CD4-positive, CD25-positive, alpha-beta regulatory T cell (primary cell): Measurements from ENCODE around the gene TKT. TPM values are rescaled to one million over a fixed set of nuclear protein-coding genes. Genes with fewer than 3 reads are reported as not detected.
A peak's percentile ranks its signal among the peaks of the same experiment; 100 is the strongest.

ENCODE experiments used
- ATAC-seq, 2 donors: fragments of 150-1000 bp; cut with Tn5 transposase; one replicate each; pipeline ENCODE4 v1.10.0; 2021; ENCODE audit warnings: low read depth in 2 of 2, moderate number of reproducible peaks in 2 of 2, moderate library complexity in 1 of 2
- DNase-seq, 3 donors: peaks; one replicate each; pipeline versions ENCODE4 v3.0.0 to v3.0.0-alpha.2; 2012 to 2022; ENCODE audit warnings: mixed read lengths in 1 of 3
- H3K27ac ChIP-seq: one replicate; pipeline ENCODE4 v1.7.0; 2013; ENCODE audit warnings: mild to moderate bottlenecking, low read length; ENCODE audit not compliant: insufficient read depth, poor library complexity, severe bottlenecking
- H3K27me3 ChIP-seq: one replicate; pipeline ENCODE4 v1.7.0; 2013; ENCODE audit warnings: low read length; ENCODE audit not compliant: control insufficient read depth, insufficient read depth
- H3K36me3 ChIP-seq: one replicate; pipeline ENCODE4 v1.7.0; 2013; ENCODE audit warnings: mild to moderate bottlenecking, low read length, moderate library complexity; ENCODE audit not compliant: control insufficient read depth, insufficient read depth
- H3K4me1 ChIP-seq: 2 replicates; pipeline ENCODE4 v1.7.0; 2013; ENCODE audit warnings: mild to moderate bottlenecking, low read length; ENCODE audit not compliant: insufficient read depth, control insufficient read depth, poor library complexity, severe bottlenecking
- H3K4me3 ChIP-seq: one replicate; pipeline ENCODE4 v1.7.0; 2013; ENCODE audit warnings: low read depth, mild to moderate bottlenecking, low read length, moderate library complexity
- H3K9me3 ChIP-seq, 2 experiments: 1 replicate in 1 of 2; 2 replicates in 1 of 2; pipeline ENCODE4 v1.7.0; 2013; ENCODE audit warnings: low read length in 2 of 2, mild to moderate bottlenecking in 1 of 2, moderate library complexity in 1 of 2; ENCODE audit not compliant: control insufficient read depth in 2 of 2
- H3K27ac Mint-ChIP-seq, 3 donors: one replicate each; pipeline ENCODE4 v1.8.0; 2020 to 2022; ENCODE audit warnings: mild to moderate bottlenecking in 3 of 3, mixed read lengths in 3 of 3, moderate library complexity in 2 of 3
- H3K27me3 Mint-ChIP-seq: one replicate; pipeline ENCODE4 v1.8.0; 2022; ENCODE audit warnings: mild to moderate bottlenecking, mixed read lengths
- H3K36me3 Mint-ChIP-seq: one replicate; pipeline ENCODE4 v1.8.0; 2020; ENCODE audit warnings: mixed read lengths
- H3K4me1 Mint-ChIP-seq, 4 donors: one replicate each; pipeline ENCODE4 v1.8.0; 2020 to 2022; ENCODE audit warnings: mixed read lengths in 4 of 4, mild to moderate bottlenecking in 1 of 4
- H3K4me3 Mint-ChIP-seq, 4 donors: one replicate each; pipeline ENCODE4 v1.8.0; 2020 to 2022; ENCODE audit warnings: mild to moderate bottlenecking in 4 of 4, mixed read lengths in 4 of 4, moderate library complexity in 3 of 4
- H3K9me3 Mint-ChIP-seq, 7 donors: one replicate each; pipeline ENCODE4 v1.8.0; 2020 to 2022; ENCODE audit warnings: mixed read lengths in 7 of 7, mild to moderate bottlenecking in 3 of 7, moderate library complexity in 2 of 7
- polyA plus RNA-seq, 4 donors: library from polyadenylated mRNA; unstranded; fragments of 300-500 nt; fragmentation: Illumina TruSeq; gene quantifications; one replicate each; pipeline ENCODE4 v1.2.3, GENCODE V29; 2021
- total RNA-seq: library from RNA; stranded (reverse); gene quantifications from one replicate; pipeline ENCODE4 v1.2.3, GENCODE V29; 2022

The TKT gene
- total and polyA plus RNA-seq, 5 donors from 2014 or later, result 59.0 to 95.6 (median 73.0) TPM

GRCh38 chr3:53192608-53193007 is 63.2 kb downstream of the TKT start:
- peaks cover 35% of the 10 kb centered on the region for H3K36me3 ChIP-seq
- no peak overlapping the region for H3K27ac Mint-ChIP-seq
- H3K4me1 ChIP-seq, result peaks cover 5% of the 10 kb centered on the region
- no peaks in the 10 kb centered on the region for H3K9me3 ChIP-seq
- no peak overlapping the region for H3K4me3 Mint-ChIP-seq
- H3K9me3 Mint-ChIP-seq, result no peaks in the 10 kb centered on the region
- no peak overlapping the region for H3K27ac ChIP-seq
- H3K27me3 Mint-ChIP-seq, result no peaks in the 10 kb centered on the region
- H3K27me3 ChIP-seq, result no peaks in the 10 kb centered on the region
- peaks cover 0 to 13% (median 2%) of the 10 kb centered on the region in 4 donors for H3K4me1 Mint-ChIP-seq
- DNase-seq (no peak), ATAC-seq (no peak)
- H3K4me3 ChIP-seq, result no peak overlapping the region
- peaks cover 24% of the 10 kb centered on the region for H3K36me3 Mint-ChIP-seq

- peak overlapping the region in 1 of 3 donors; percentile 31 for H3K27ac Mint-ChIP-seq
- H3K4me3 ChIP-seq, result no peak overlapping the region
- H3K36me3 ChIP-seq, result peaks cover 40% of the 10 kb centered on the region
- H3K27ac ChIP-seq, result no peak overlapping the region
- DNase-seq, result no peak
- peaks cover 27% of the 10 kb centered on the region for H3K36me3 Mint-ChIP-seq
- H3K4me3 Mint-ChIP-seq, result no peak overlapping the region
- H3K9me3 Mint-ChIP-seq, result no peaks in the 10 kb centered on the region
- peaks cover 5% of the 10 kb centered on the region for H3K4me1 ChIP-seq
- peaks cover 0 to 11% (median 2%) of the 10 kb centered on the region in 4 donors for H3K4me1 Mint-ChIP-seq
- no peaks in the 10 kb centered on the region for H3K27me3 Mint-ChIP-seq
- H3K27me3 ChIP-seq, result no peaks in the 10 kb centered on the region
- no peak for ATAC-seq
- no peaks in the 10 kb centered on the region for H3K9me3 ChIP-seq
These were observed 63.9 kb downstream of the TKT start for GRCh38 chr3:53191836-53192480.

- Mint-ChIP-seq H3K27me3 (no peaks in the 10 kb centered on the region), H3K4me3 (no peak overlapping the region), H3K4me1 (peaks cover 0 to 6% (median 2%) of the 10 kb centered on the region in 4 donors), H3K36me3 (peaks cover 27% of the 10 kb centered on the region), H3K9me3 (no peaks in the 10 kb centered on the region), H3K27ac (no peak overlapping the region)
- DNase-seq (no peak), ATAC-seq (no peak)
- no peak overlapping the region for H3K4me3 ChIP-seq
- peaks cover 3% of the 10 kb centered on the region for H3K4me1 ChIP-seq
- no peaks in the 10 kb centered on the region for H3K27me3 ChIP-seq
- H3K9me3 ChIP-seq, result no peaks in the 10 kb centered on the region
- H3K27ac ChIP-seq, result no peak overlapping the region
- H3K36me3 ChIP-seq, result peaks cover 52% of the 10 kb centered on the region
These were observed 65.2 kb downstream of the TKT start for GRCh38 chr3:53190659-53191058.

- Mint-ChIP-seq H3K9me3 (no peaks in the 10 kb centered on the region), H3K36me3 (peaks cover 27% of the 10 kb centered on the region), H3K4me1 (no peaks in the 10 kb centered on the region), H3K27me3 (no peaks in the 10 kb centered on the region), H3K4me3 (no peak overlapping the region), H3K27ac (no peak overlapping the region)
- H3K27me3 ChIP-seq, result no peaks in the 10 kb centered on the region
- ATAC-seq (no peak), DNase-seq (no peak)
- no peak overlapping the region for H3K27ac ChIP-seq
- H3K36me3 ChIP-seq, result peaks cover 60% of the 10 kb centered on the region
- H3K9me3 ChIP-seq, result no peaks in the 10 kb centered on the region
- no peak overlapping the region for H3K4me3 ChIP-seq
- no peaks in the 10 kb centered on the region for H3K4me1 ChIP-seq
These were observed 66.5 kb downstream of the TKT start for GRCh38 chr3:53189276-53189675.

GRCh38 chr3:53188720-53189119 is 67.1 kb downstream of the TKT start:
- peaks cover 27% of the 10 kb centered on the region for H3K36me3 Mint-ChIP-seq
- ATAC-seq, result no peak
- no peaks in the 10 kb centered on the region for H3K27me3 Mint-ChIP-seq

GRCh38 chr3:53188136-53188685 is 67.6 kb downstream of the TKT start:
- peaks cover 65% of the 10 kb centered on the region for H3K36me3 ChIP-seq
- ATAC-seq, result no peak
- no peaks in the 10 kb centered on the region for H3K27me3 ChIP-seq
- no peaks in the 10 kb centered on the region for H3K4me1 ChIP-seq
- H3K27me3 Mint-ChIP-seq, result no peaks in the 10 kb centered on the region
- H3K4me1 Mint-ChIP-seq, result no peaks in the 10 kb centered on the region
- no peaks in the 10 kb centered on the region for H3K9me3 ChIP-seq
- H3K27ac Mint-ChIP-seq, result no peak overlapping the region
- no peak for DNase-seq
- no peak overlapping the region for H3K4me3 Mint-ChIP-seq
- H3K9me3 Mint-ChIP-seq, result no peaks in the 10 kb centered on the region
- H3K27ac ChIP-seq, result no peak overlapping the region
- no peak overlapping the region for H3K4me3 ChIP-seq
- peaks cover 27% of the 10 kb centered on the region for H3K36me3 Mint-ChIP-seq

More at GRCh38 chr3:53188720-53189119, 67.1 kb downstream of the TKT start:
- no peaks in the 10 kb centered on the region for H3K9me3 ChIP-seq
- H3K36me3 ChIP-seq, result peaks cover 61% of the 10 kb centered on the region
- H3K4me3 ChIP-seq, result no peak overlapping the region
- Mint-ChIP-seq H3K4me3 (no peak overlapping the region), H3K4me1 (no peaks in the 10 kb centered on the region), H3K9me3 (no peaks in the 10 kb centered on the region), H3K27ac (no peak overlapping the region)
- H3K27ac ChIP-seq, result no peak overlapping the region
- no peaks in the 10 kb centered on the region for H3K27me3 ChIP-seq
- no peak for DNase-seq
- H3K4me1 ChIP-seq, result no peaks in the 10 kb centered on the region

GRCh38 chr3:53187430-53187829 is 68.4 kb downstream of the TKT start:
- H3K27me3 Mint-ChIP-seq, result no peaks in the 10 kb centered on the region
- DNase-seq (no peak), ATAC-seq (no peak)
- H3K27me3 ChIP-seq, result no peaks in the 10 kb centered on the region
- H3K27ac Mint-ChIP-seq, result no peak overlapping the region
- H3K27ac ChIP-seq, result no peak overlapping the region
- H3K36me3 Mint-ChIP-seq, result peaks cover 26% of the 10 kb centered on the region
- H3K4me1 ChIP-seq, result no peaks in the 10 kb centered on the region
- no peaks in the 10 kb centered on the region for H3K9me3 Mint-ChIP-seq
- no peaks in the 10 kb centered on the region for H3K9me3 ChIP-seq
- no peaks in the 10 kb centered on the region for H3K4me1 Mint-ChIP-seq
- no peak overlapping the region for H3K4me3 ChIP-seq
- H3K36me3 ChIP-seq, result peaks cover 67% of the 10 kb centered on the region
- H3K4me3 Mint-ChIP-seq, result no peak overlapping the region

- Histone ChIP-seq H3K27ac (no peak overlapping the region), H3K9me3 (no peaks in the 10 kb centered on the region), H3K4me3 (no peak overlapping the region), H3K27me3 (no peaks in the 10 kb centered on the region), H3K36me3 (peaks cover 67% of the 10 kb centered on the region), H3K4me1 (no peaks in the 10 kb centered on the region)
- Mint-ChIP-seq H3K27me3 (no peaks in the 10 kb centered on the region), H3K4me1 (no peaks in the 10 kb centered on the region), H3K27ac (no peak overlapping the region), H3K4me3 (no peak overlapping the region), H3K36me3 (peaks cover 22% of the 10 kb centered on the region), H3K9me3 (no peaks in the 10 kb centered on the region)
- DNase-seq (no peak), ATAC-seq (no peak)
These were observed 69.1 kb downstream of the TKT start for GRCh38 chr3:53186726-53187125.
